Heart left ventricle (tissue), 13 donors: ENCODE measurements around the gene HS6ST1.

Experiments
- POLR2A ChIP-seq, 2 donors: fragments of 450-650 bp; IDR thresholded peaks; one replicate each; pipeline ENCODE4 v1.6.1; 2017; ENCODE audit warnings: antibody characterized with exemption in 2 of 2, mild to moderate bottlenecking in 2 of 2, moderate library complexity in 2 of 2
- TF ChIP-seq, protein P1 (sequence below), 12 donors: fragments of 200-600 bp; sonication (generic) in 4 of 12; IDR thresholded peaks; one replicate each; pipeline versions ENCODE4 v1.5.0 to v1.8.0; 2018 to 2022; ENCODE audit warnings: antibody characterized with exemption in 12 of 12, mild to moderate bottlenecking in 5 of 12
- donor health status: ischemic (EF 13 %, LVEDD 7.1; RV severe dilation, severe dysfunction).
- donor health status: DM: no; HTN: yes; CAD: no.
- donor health status: DM: no; HTN: no; CAD: no.
- donor health status: ischemic (EF 25% LVEDD 6.9; RV normal size, moderate dysfunction).
- donor health status: ischemic (EF 25% LVEDD 5.7; RV mildly dilated, moderate dysfunction).
- donor health status: ischemic (EF 35%, LVEDD 5.7; RV mildly dilated, moderate dysfunction).
- donor health status: nonischemic (EF 11% LVEDD 7.7; RV severe dilation, severe dysfunction).
- donor health status: DM: yes; HTN: yes; CAD: no.
- donor health status: PGD.
- donor health status: ischemic (EF 29% LVEDD 5.4; RV normal size, mild dysfunction).
- donor health status: nonischemic (EF 23%, LVEDD 6.1; RV moderate dilation, normal function).

DNA sequence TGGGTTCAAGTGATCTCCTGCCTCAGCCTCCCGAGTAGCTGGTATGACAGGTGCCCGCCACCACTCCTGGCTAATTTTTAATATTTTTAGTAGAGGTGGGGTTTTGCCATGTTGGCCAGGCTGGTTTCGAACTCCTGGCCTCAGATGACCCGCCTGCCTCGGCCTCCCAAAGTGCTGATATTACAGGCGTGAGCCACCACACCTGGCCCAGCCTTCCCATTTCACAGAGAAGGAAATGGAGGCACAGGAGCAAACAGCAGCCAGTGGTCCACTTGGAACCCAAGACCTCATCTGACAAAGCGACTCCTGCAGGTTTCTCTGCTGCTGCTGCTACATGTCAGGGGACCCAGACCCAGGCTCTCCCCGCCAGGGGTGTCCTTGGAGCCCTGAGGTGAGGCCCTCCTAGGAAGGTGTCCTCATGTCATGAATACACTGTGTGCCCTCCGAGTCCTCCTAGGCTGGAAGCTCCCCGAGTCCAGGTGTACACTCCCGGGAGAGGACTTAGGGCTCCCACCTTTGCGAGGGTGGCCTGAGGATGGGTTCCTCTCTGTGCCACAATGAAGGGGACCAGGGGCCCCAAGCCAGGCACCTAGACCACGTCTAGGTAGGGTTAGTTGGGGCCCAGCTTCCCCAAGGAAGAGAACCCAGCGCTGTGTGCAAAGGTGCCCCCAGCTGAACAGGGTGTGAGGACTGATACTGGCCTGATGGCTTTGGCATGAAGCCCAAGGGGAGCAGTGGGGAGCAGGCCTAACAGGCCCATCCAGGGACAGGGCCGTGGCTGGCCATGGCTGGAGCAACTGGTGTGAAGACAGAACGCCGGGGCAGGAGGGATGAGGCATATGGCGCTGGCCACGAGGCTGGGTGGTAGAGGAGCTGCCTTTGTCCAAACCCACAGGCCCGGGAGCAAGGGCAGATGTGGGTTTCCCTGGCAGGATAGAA is 56.1 kb downstream of the HS6ST1 start:
- TF ChIP-seq POLR2A (IDR thresholded peaks at IDR 0.05): no peak
- TF ChIP-seq, protein P1, sequence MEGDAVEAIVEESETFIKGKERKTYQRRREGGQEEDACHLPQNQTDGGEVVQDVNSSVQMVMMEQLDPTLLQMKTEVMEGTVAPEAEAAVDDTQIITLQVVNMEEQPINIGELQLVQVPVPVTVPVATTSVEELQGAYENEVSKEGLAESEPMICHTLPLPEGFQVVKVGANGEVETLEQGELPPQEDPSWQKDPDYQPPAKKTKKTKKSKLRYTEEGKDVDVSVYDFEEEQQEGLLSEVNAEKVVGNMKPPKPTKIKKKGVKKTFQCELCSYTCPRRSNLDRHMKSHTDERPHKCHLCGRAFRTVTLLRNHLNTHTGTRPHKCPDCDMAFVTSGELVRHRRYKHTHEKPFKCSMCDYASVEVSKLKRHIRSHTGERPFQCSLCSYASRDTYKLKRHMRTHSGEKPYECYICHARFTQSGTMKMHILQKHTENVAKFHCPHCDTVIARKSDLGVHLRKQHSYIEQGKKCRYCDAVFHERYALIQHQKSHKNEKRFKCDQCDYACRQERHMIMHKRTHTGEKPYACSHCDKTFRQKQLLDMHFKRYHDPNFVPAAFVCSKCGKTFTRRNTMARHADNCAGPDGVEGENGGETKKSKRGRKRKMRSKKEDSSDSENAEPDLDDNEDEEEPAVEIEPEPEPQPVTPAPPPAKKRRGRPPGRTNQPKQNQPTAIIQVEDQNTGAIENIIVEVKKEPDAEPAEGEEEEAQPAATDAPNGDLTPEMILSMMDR (IDR thresholded peaks at IDR 0.05): no peak
